ENCODE results near the gene JUND.

JUND gene

DNA sequence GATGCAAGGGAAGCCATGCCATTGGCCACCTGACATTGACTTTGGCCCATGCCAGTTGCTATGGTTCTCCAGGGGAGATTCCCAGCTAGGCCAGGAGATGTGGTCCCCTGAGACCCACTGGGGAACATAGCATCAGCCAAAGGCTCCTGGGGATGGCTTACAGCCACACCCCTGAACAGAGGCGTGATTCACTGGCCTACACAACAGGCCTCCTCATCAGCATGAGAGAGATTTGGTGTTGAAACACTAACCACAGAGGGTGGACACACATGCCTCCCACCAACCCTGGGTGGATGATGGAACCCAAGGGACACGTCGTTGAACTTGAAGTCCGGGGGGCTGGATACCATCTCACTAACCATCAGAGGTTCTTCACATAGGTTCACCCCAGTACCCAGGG lies 21.5 kb downstream of the JUND start:
- no peak for DNase-seq (ENCODE audit: low read depth, low spot score)
- Histone ChIP-seq H3K36me3 (ENCODE audit: insufficient read depth, insufficient read length, low read length) (peaks cover 12% of the 10 kb centered on the region), H3K9me3 (ENCODE audit: insufficient read depth, low read length) (no peaks in the 10 kb centered on the region), H3K4me3 (ENCODE audit: insufficient read length, low read depth) (no peak overlapping the region), H3K9ac (ENCODE audit: insufficient read length, low read depth) (no peak overlapping the region), H3K4me1 (ENCODE audit: insufficient read depth, insufficient read length) (peaks cover 6% of the 10 kb centered on the region), H3K27me3 (ENCODE audit: insufficient read depth, insufficient read length) (peaks cover 36% of the 10 kb centered on the region)
- TF ChIP-seq SUZ12 (IDR thresholded peaks at IDR 0.05; ENCODE audit: extremely low read depth, insufficient read depth, insufficient read length) (no peak), ZNF274 (IDR thresholded peaks at IDR 0.05; ENCODE audit: low read depth, low read length) (no peak), YY1 (IDR thresholded peaks at IDR 0.05; ENCODE audit: insufficient read depth, insufficient read length) (no peak)

DNA sequence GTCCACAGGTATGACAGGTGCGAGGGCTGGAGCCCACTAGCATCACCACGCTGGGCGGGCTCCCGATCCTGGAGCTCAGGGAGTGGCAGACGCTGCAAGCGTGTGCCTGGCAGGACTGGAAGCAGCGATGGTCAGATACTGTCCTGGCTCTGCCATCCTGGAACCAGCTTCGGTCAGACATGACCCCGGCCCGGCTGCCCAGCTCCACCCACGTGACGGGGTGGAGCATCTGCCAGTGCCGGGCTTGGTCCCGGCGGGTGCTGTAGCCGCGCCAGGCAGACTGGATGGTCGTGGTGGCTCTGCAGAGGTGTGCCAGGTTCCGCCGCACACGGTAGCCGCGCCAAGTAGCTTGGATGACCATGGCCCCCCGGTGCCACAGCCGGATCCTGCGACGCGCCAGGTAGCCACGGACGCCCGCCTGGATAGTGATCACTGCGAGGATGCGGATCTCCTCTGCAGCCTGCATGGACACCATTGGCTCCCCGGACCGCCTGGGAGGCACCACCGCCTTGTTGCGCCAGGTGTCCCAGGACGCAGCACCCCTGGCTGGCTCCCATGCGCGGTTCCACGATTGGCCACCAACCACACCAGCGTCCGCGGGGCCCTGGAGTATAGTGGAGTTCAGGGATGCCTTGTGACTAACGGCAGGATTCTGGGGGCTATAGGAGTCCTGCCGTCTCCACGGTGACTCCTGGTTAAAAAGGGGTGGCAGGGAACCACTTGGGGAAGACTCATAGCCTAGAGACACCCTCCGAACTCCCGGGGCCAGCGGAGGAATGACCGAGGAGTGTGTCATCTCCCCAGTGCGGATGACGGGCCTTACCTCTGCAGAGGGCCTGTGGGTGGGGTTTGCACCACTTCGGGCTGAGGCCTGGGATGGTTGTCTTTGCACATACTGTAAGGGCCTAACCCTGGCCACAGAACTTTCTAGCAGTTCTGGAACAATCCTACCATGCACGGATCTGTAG lies 23.6 kb downstream of the JUND start:
- no peaks in the 10 kb centered on the region for H3K9me3 ChIP-seq (ENCODE audit: insufficient read depth, low read length)
- peaks cover 12% of the 10 kb centered on the region for H3K4me1 ChIP-seq (ENCODE audit: insufficient read depth, insufficient read length)
- no peak for DNase-seq (ENCODE audit: low read depth, low spot score)
- H3K36me3 ChIP-seq (ENCODE audit: insufficient read depth, insufficient read length, low read length): no peaks in the 10 kb centered on the region
- no peak for TF ChIP-seq YY1 (IDR thresholded peaks at IDR 0.05; ENCODE audit: insufficient read depth, insufficient read length)
- TF ChIP-seq ZNF274 (IDR thresholded peaks at IDR 0.05; ENCODE audit: low read depth, low read length): no peak
- no peak for TF ChIP-seq SUZ12 (IDR thresholded peaks at IDR 0.05; ENCODE audit: extremely low read depth, insufficient read depth, insufficient read length)
- peaks cover 56% of the 10 kb centered on the region for H3K27me3 ChIP-seq (ENCODE audit: insufficient read depth, insufficient read length)
- H3K4me3 ChIP-seq (ENCODE audit: insufficient read length, low read depth): no peak overlapping the region
- no peak overlapping the region for H3K9ac ChIP-seq (ENCODE audit: insufficient read length, low read depth)

DNA sequence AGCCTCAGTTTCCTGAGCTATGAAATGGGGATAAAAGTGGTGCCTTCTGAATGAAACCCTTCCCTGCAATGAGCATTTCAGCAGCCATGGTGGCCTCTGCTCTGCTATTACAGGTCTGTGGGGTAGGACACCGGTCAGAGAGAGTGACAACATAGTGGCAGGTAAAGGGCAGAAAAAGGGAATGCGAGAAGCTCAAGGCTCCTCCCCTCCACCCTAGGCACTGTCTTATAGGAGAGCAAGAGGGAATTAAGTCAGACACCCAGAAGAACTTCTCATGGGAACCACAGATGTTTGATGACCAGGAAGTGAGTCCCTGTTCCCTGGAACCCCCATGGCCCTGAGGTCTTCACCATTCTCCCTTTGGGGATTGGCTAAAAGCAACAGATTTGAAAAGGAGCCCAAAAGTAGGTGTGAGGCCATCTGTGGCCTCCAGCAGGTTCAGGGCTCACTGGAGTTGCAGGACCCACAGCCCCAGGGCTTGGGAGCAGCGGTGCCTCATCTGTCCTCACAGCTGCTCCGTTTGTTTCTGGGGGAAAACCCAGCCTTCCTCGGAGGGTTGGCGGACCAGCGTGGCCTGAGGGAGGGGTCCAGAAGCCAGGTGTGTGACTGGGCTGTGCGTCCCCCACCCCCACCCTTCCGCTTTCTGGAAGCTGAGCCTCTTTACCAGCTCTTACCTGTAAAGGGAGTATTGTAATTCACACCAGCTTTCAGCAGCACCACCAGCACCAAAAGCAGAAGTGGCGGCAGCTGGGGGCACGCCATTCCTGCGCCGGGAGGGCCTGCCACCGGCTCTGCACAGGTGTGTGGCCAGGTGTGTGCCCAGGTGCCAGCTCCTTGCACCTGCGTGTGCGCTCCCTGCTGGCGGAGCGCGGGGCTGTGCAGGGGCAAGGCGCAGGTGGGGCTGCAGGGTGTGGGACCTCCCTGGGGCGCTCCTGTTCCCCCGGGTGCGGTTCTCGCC lies 26.6 kb downstream of the JUND start:
- TF ChIP-seq SUZ12 (IDR thresholded peaks at IDR 0.05; ENCODE audit: extremely low read depth, insufficient read depth, insufficient read length): no peak
- no peak for TF ChIP-seq ZNF274 (IDR thresholded peaks at IDR 0.05; ENCODE audit: low read depth, low read length)
- TF ChIP-seq YY1 (IDR thresholded peaks at IDR 0.05; ENCODE audit: insufficient read depth, insufficient read length): no peak
- peaks cover 12% of the 10 kb centered on the region for H3K4me1 ChIP-seq (ENCODE audit: insufficient read depth, insufficient read length)
- peaks cover 5% of the 10 kb centered on the region; the same call in 1 of the 2 replicates for H3K9me3 ChIP-seq (ENCODE audit: insufficient read depth, low read length)
- no peak for DNase-seq (ENCODE audit: low read depth, low spot score)
- H3K9ac ChIP-seq (ENCODE audit: insufficient read length, low read depth): peak overlapping the region; percentile 46
- no peaks in the 10 kb centered on the region for H3K36me3 ChIP-seq (ENCODE audit: insufficient read depth, insufficient read length, low read length)
- H3K4me3 ChIP-seq (ENCODE audit: insufficient read length, low read depth): no peak overlapping the region
- H3K27me3 ChIP-seq (ENCODE audit: insufficient read depth, insufficient read length): peaks cover 56% of the 10 kb centered on the region

DNA sequence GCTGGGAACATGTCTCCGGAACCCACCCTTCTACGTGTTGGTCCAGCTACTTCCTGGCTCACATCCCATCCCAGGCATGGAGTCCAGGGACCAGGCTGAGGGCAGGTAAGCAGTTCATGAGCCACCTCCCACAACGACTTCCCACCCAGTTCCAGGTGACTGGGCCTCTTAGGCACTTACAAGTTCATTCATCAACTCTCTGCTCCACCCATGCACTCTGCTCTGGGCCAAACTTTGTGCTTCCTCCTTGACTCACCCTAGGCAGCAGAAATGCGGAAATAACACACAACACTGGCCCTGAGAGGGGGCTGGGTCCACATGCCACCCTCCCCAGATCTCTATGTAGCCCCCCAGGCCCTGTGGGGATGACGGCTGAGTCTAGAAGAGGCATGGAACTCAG lies 27.7 kb downstream of the JUND start:
- Histone ChIP-seq H3K4me3 (ENCODE audit: insufficient read length, low read depth) (no peak overlapping the region), H3K36me3 (ENCODE audit: insufficient read depth, insufficient read length, low read length) (no peaks in the 10 kb centered on the region), H3K9ac (ENCODE audit: insufficient read length, low read depth) (no peak overlapping the region), H3K27me3 (ENCODE audit: insufficient read depth, insufficient read length) (peaks cover 44% of the 10 kb centered on the region), H3K9me3 (ENCODE audit: insufficient read depth, low read length) (peaks cover 5% of the 10 kb centered on the region; the same call in 1 of the 2 replicates), H3K4me1 (ENCODE audit: insufficient read depth, insufficient read length) (peaks cover 12% of the 10 kb centered on the region)
- TF ChIP-seq ZNF274 (IDR thresholded peaks at IDR 0.05; ENCODE audit: low read depth, low read length) (no peak), YY1 (IDR thresholded peaks at IDR 0.05; ENCODE audit: insufficient read depth, insufficient read length) (no peak), SUZ12 (IDR thresholded peaks at IDR 0.05; ENCODE audit: extremely low read depth, insufficient read depth, insufficient read length) (no peak)
- DNase-seq (ENCODE audit: low read depth, low spot score): no peak

DNA sequence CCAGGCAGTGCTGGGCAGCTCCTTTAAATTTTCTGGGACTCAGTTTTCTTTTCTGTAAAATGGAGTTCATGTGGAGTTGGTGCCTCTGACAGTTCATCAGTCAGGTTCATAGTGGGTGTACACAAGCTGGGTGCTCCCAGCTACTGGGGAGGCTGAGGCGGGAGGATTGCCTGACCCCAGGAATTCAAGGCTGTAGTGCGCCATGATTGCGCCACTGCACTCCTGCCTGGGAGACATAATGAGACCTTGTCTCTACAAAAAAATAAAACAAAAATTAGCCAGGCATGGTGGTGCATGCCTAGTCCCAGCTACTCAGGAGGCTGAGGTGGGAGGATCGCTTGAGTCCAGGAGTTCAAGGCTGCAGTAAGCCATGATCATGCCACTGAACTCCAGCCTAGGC lies 28.3 kb downstream of the JUND start:
- Histone ChIP-seq H3K9me3 (ENCODE audit: insufficient read depth, low read length) (peaks cover 5% of the 10 kb centered on the region; the same call in 1 of the 2 replicates), H3K4me1 (ENCODE audit: insufficient read depth, insufficient read length) (peaks cover 12% of the 10 kb centered on the region), H3K36me3 (ENCODE audit: insufficient read depth, insufficient read length, low read length) (no peaks in the 10 kb centered on the region), H3K27me3 (ENCODE audit: insufficient read depth, insufficient read length) (peaks cover 39% of the 10 kb centered on the region), H3K4me3 (ENCODE audit: insufficient read length, low read depth) (no peak overlapping the region), H3K9ac (ENCODE audit: insufficient read length, low read depth) (no peak overlapping the region)
- TF ChIP-seq ZNF274 (IDR thresholded peaks at IDR 0.05; ENCODE audit: low read depth, low read length): no peak
- TF ChIP-seq YY1 (IDR thresholded peaks at IDR 0.05; ENCODE audit: insufficient read depth, insufficient read length): no peak
- no peak for TF ChIP-seq SUZ12 (IDR thresholded peaks at IDR 0.05; ENCODE audit: extremely low read depth, insufficient read depth, insufficient read length)
- no peak for DNase-seq (ENCODE audit: low read depth, low spot score)

DNA sequence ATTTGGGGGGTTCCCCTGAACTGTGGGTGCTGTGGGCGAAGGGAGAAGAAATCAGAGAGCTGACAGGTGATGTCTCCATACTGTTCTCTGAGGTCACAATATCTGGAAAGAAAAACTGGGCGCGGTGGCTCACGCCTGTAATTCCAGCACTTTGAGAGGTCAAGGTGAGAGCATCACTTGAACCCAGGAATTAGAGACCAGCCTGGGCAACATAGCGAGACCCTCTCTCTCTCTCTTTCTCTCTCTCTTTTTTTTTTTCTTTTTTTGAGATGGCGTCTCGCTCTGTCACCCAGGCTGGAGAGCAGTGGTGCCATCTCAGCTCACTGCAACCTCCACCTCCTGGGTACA lies 29.1 kb downstream of the JUND start:
- Histone ChIP-seq H3K9me3 (ENCODE audit: insufficient read depth, low read length) (peaks cover 5% of the 10 kb centered on the region; the same call in 1 of the 2 replicates), H3K27me3 (ENCODE audit: insufficient read depth, insufficient read length) (peaks cover 39% of the 10 kb centered on the region), H3K4me1 (ENCODE audit: insufficient read depth, insufficient read length) (peaks cover 12% of the 10 kb centered on the region), H3K36me3 (ENCODE audit: insufficient read depth, insufficient read length, low read length) (no peaks in the 10 kb centered on the region), H3K4me3 (ENCODE audit: insufficient read length, low read depth) (no peak overlapping the region), H3K9ac (ENCODE audit: insufficient read length, low read depth) (no peak overlapping the region)
- no peak for TF ChIP-seq SUZ12 (IDR thresholded peaks at IDR 0.05; ENCODE audit: extremely low read depth, insufficient read depth, insufficient read length)
- no peak for TF ChIP-seq YY1 (IDR thresholded peaks at IDR 0.05; ENCODE audit: insufficient read depth, insufficient read length)
- no peak for TF ChIP-seq ZNF274 (IDR thresholded peaks at IDR 0.05; ENCODE audit: low read depth, low read length)
- DNase-seq (ENCODE audit: low read depth, low spot score): no peak

All from NT2/D1 (cell line).